ENCODE data around the gene GFPT2. TPM values are rescaled to one million over a fixed set of nuclear protein-coding genes. Genes with fewer than 3 reads are reported as not detected.

The GFPT2 gene
- total and polyA plus RNA-seq, 9 of the 15 experiments (the other 6 are each of a cell fraction or from before 2014, with no cell fraction given): 0.07 to 0.14 (median 0.08) TPM; not detected in 6

- TF ChIP-seq HDAC1 (IDR thresholded peaks at IDR 0.05): no peak
- no peak for TF ChIP-seq BRD4 (IDR thresholded peaks at IDR 0.05)
- no peak for TF ChIP-seq ZNF277 (CRISPR knock-in tag; IDR thresholded peaks at IDR 0.05; ENCODE audit: borderline replicate concordance)
- no peak for TF ChIP-seq RBBP5 (IDR thresholded peaks at IDR 0.05; ENCODE audit: borderline replicate concordance, insufficient read depth, low read length, poor library complexity, severe bottlenecking)
- no peak for TF ChIP-seq BCLAF1 (IDR thresholded peaks at IDR 0.05; ENCODE audit: borderline replicate concordance in 1 of 2, control insufficient read depth in 1 of 2, low read depth in 2 of 2, low read length in 1 of 2)
- no peak for TF ChIP-seq ZNF668 (CRISPR knock-in tag; IDR thresholded peaks at IDR 0.05)
- TF ChIP-seq CUX1 (CRISPR knock-in tag; IDR thresholded peaks at IDR 0.05): no peak
These were observed 70.0 kb downstream of the GFPT2 start (continued) for GRCh38 chr5:180283026-180283615.

All from K562 (cell line).